GM12892 (cell line): Measurements from ENCODE around the gene CD38.

Experiments used
- POLR2A ChIP-seq: IDR thresholded peaks from 2 replicates; pipeline ENCODE4 v1.6.1; 2011; ENCODE audit warnings: low read depth, low read length, control low read depth
- POLR2AphosphoS5 ChIP-seq: IDR thresholded peaks from 2 replicates; pipeline ENCODE4 v1.6.1; 2011; ENCODE audit warnings: low read depth, low read length, control low read depth
- TAF1 ChIP-seq: IDR thresholded peaks from 2 replicates; pipeline ENCODE4 v1.6.1; 2011; ENCODE audit warnings: low read depth, mild to moderate bottlenecking, control low read depth, low read length, borderline replicate concordance

DNA sequence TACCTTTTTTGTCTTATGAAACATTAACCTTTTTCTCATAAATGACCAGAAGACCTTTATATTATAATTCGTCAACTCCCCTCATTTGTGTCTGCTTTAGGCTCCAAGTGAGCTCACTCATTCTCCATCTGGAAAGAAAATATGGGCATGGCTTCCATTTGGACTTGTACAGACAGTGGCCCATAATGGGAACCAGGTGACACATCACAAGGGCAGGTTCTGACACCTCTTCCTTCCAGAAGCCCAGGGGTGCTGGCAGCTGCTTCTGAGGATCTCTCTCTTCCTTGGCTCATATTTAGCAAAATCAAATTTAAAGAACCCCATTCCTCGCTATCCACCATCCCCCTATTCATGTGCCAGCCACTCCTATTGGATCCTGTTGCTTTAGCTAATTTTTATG lies 69.6 kb downstream of the CD38 start:
- no peak for TF ChIP-seq POLR2AphosphoS5
- no peak for TF ChIP-seq POLR2A
- TF ChIP-seq TAF1 = no peak
